Skeletal muscle tissue (tissue), 4 donors: Measurements from ENCODE around the gene CD83. TPM values are rescaled to one million over a fixed set of nuclear protein-coding genes. Genes with fewer than 3 reads are reported as not detected.

Experiments used
- H3K27ac ChIP-seq: one replicate; pipeline ENCODE4 v1.7.0; 2013; ENCODE audit warnings: mild to moderate bottlenecking, low read depth, low read length, inconsistent platforms
- H3K27me3 ChIP-seq, 3 donors: one replicate each; pipeline ENCODE4 v1.7.0; 2013; ENCODE audit warnings: low read length in 3 of 3; ENCODE audit not compliant: control insufficient read depth in 3 of 3, insufficient read depth in 3 of 3
- H3K36me3 ChIP-seq, 3 donors: one replicate each; pipeline ENCODE4 v1.7.0; 2013; ENCODE audit warnings: low read length in 3 of 3; ENCODE audit not compliant: control insufficient read depth in 3 of 3, insufficient read depth in 3 of 3
- H3K4me1 ChIP-seq, 3 donors: one replicate each; pipeline ENCODE4 v1.7.0; 2013; ENCODE audit warnings: low read length in 3 of 3, mild to moderate bottlenecking in 3 of 3; ENCODE audit not compliant: control insufficient read depth in 3 of 3, insufficient read depth in 3 of 3
- H3K4me3 ChIP-seq, 3 donors: one replicate each; pipeline ENCODE4 v1.7.0; 2013; ENCODE audit warnings: low read length in 3 of 3
- H3K9ac ChIP-seq, 3 donors: one replicate each; pipeline ENCODE4 v1.7.0; 2013; ENCODE audit warnings: low read length in 3 of 3, mild to moderate bottlenecking in 3 of 3, moderate library complexity in 2 of 3, low read depth in 1 of 3
- H3K9me3 ChIP-seq, 3 donors: one replicate each; pipeline ENCODE4 v1.7.0; 2013; ENCODE audit warnings: low read length in 3 of 3; ENCODE audit not compliant: control insufficient read depth in 3 of 3
- total RNA-seq: library from RNA; depleted of rRNA; stranded (reverse); fragments of >200 nt; gene quantifications from one replicate; pipeline ENCODE4 v1.2.3, GENCODE V29; 2014
- donor health status: Osteomylitis.

Gene CD83
- total RNA-seq, 1 donor from 2014 or later: 13.6 TPM

GRCh38 chr6:14120546-14120945, 3.0 kb downstream of the CD83 start:
- peaks cover 5 to 11% (median 6%) of the 10 kb centered on the region in 3 donors for H3K4me1 ChIP-seq
- no peak overlapping the region for H3K27ac ChIP-seq

GRCh38 chr6:14121936-14122344, 4.4 kb downstream of the CD83 start:
- H3K9me3 ChIP-seq: no peaks in the 10 kb centered on the region
- H3K4me3 ChIP-seq: no peak overlapping the region
- H3K27ac ChIP-seq: no peak overlapping the region
- H3K4me1 ChIP-seq: peaks cover 5 to 11% (median 6%) of the 10 kb centered on the region in 3 donors
- H3K36me3 ChIP-seq: no peaks in the 10 kb centered on the region
- H3K27me3 ChIP-seq: peaks cover 0 to 4% (median 0%) of the 10 kb centered on the region in 3 donors
- H3K9ac ChIP-seq: no peak overlapping the region

More at GRCh38 chr6:14120546-14120945, 3.0 kb downstream of the CD83 start:
- no peak overlapping the region for H3K9ac ChIP-seq
- no peaks in the 10 kb centered on the region for H3K36me3 ChIP-seq
- peaks cover 0 to 4% (median 0%) of the 10 kb centered on the region in 3 donors for H3K27me3 ChIP-seq
- no peaks in the 10 kb centered on the region for H3K9me3 ChIP-seq
- H3K4me3 ChIP-seq: no peak overlapping the region

- Histone ChIP-seq H3K4me1 (peaks cover 0 to 3% (median 0%) of the 10 kb centered on the region in 3 donors), H3K27me3 (peaks cover 0 to under 1% (median 0%) of the 10 kb centered on the region in 3 donors), H3K27ac (peak overlapping the region; percentile 44), H3K9me3 (no peaks in the 10 kb centered on the region), H3K9ac (peak overlapping the region in 1 of 3 donors; percentile 14), H3K36me3 (no peaks in the 10 kb centered on the region), H3K4me3 (no peak overlapping the region)
Measured at GRCh38 chr6:14123386-14124111, 6.0 kb downstream of the CD83 start.

GRCh38 chr6:14125346-14125745, 7.8 kb downstream of the CD83 start:
- Histone ChIP-seq H3K27ac (no peak overlapping the region), H3K36me3 (no peaks in the 10 kb centered on the region), H3K9ac (no peak overlapping the region), H3K27me3 (no peaks in the 10 kb centered on the region), H3K4me3 (no peak overlapping the region), H3K4me1 (peaks cover 0 to 4% (median 2%) of the 10 kb centered on the region in 3 donors), H3K9me3 (no peaks in the 10 kb centered on the region)

DNA sequence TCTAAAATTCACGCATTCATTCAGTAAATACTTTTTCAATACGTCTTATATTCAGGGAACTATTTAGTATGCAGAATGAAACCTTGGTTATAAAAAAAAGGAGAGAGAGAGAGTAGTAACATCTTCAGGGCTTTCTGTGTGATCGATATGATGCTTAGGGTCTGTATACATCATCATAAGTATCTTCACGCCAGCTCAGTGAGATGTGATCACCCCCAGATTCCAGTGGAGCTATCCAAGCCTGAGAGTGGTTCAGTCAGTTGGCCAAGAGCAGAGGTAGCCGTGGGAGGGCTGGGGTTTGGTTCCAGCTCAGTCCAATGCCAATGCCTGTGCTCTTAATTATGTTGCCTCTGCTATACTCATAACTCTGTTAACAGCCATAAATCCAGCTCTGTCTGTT, 8.6 kb downstream of the CD83 start:
- H3K27ac ChIP-seq: no peak overlapping the region
- H3K4me1 ChIP-seq: peaks cover 0 to 4% (median 2%) of the 10 kb centered on the region in 3 donors
- H3K27me3 ChIP-seq: no peaks in the 10 kb centered on the region
- no peak overlapping the region for H3K9ac ChIP-seq
- no peaks in the 10 kb centered on the region for H3K36me3 ChIP-seq
- H3K4me3 ChIP-seq: no peak overlapping the region
- H3K9me3 ChIP-seq: no peaks in the 10 kb centered on the region

DNA sequence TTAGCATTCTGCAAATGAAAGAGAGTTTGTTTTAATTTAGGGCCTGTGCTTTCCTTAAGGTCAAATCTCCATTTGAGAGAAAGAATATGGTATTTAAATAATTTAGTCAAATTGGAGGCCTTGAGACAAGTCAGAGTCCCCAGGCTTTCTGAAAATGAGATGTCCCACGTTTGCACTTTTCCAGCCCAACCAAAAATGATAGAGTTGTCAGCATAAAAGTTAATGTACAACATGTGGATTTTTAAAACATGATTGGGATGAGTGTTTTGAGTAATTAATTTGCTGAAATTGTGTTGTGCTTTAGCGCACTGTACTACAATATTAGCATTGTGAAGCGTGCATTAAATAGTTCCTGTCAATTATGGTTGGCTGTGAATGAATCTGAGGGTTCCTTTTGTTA, 10.0 kb downstream of the CD83 start:
- H3K9me3 ChIP-seq: no peaks in the 10 kb centered on the region
- H3K4me1 ChIP-seq: peaks cover 0 to 4% (median 2%) of the 10 kb centered on the region in 3 donors
- H3K9ac ChIP-seq: no peak overlapping the region
- H3K27ac ChIP-seq: no peak overlapping the region
- H3K36me3 ChIP-seq: no peaks in the 10 kb centered on the region
- H3K4me3 ChIP-seq: no peak overlapping the region
- H3K27me3 ChIP-seq: no peaks in the 10 kb centered on the region

- no peak overlapping the region for H3K4me3 ChIP-seq
- H3K27me3 ChIP-seq: no peaks in the 10 kb centered on the region
- no peak overlapping the region for H3K27ac ChIP-seq
- H3K9me3 ChIP-seq: no peaks in the 10 kb centered on the region
- H3K36me3 ChIP-seq: no peaks in the 10 kb centered on the region
- peaks cover 0 to 4% (median 2%) of the 10 kb centered on the region in 3 donors for H3K4me1 ChIP-seq
- H3K9ac ChIP-seq: no peak overlapping the region
Measured at GRCh38 chr6:14128012-14128411, 10.4 kb downstream of the CD83 start.

DNA sequence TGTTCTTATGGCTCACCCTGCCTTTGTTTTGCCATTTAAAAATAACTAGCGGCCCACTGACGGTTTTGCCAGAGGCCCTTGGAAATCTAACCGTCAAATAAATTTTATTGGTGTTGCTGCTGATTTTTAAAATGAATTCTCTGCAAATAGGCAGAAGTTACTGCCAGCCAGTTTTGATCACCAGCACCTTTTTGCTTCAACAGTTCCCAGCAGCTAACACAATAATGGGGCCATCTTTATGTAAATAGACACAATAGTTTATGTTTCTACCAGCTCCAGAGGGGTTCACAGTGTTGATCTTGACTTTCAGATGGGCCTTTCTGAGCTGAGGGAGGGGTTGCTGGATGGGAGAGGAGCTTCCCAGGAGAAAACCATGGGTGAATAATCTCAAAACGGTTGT, 11.2 kb downstream of the CD83 start:
- Histone ChIP-seq H3K4me1 (peaks cover 0 to 4% (median 2%) of the 10 kb centered on the region in 3 donors), H3K36me3 (no peaks in the 10 kb centered on the region), H3K27me3 (no peaks in the 10 kb centered on the region), H3K4me3 (no peak overlapping the region), H3K9me3 (no peaks in the 10 kb centered on the region), H3K27ac (no peak overlapping the region), H3K9ac (no peak overlapping the region)

DNA sequence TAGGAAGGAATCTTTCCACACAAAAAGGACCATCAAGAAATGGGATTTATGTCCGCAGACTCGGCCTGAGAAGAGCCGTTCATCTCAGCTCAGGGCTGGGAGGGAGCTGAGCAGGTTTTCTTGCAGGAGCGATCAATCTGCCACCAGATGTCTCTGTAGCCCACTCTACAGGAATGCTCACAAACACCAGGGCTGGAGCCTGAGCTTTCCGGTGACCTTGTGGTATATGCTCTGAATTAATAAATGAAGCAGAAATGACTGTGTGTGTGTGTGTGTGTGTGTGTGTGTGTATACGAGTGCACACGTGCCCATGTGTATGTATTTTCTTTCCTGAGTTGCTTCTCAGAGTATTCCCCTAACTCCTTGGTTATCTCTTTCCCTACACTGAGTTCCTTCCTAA, 12.0 kb downstream of the CD83 start:
- Histone ChIP-seq H3K27me3 (no peaks in the 10 kb centered on the region), H3K4me1 (peaks cover 0 to 4% (median 2%) of the 10 kb centered on the region in 3 donors), H3K27ac (no peak overlapping the region), H3K36me3 (no peaks in the 10 kb centered on the region), H3K4me3 (no peak overlapping the region), H3K9ac (no peak overlapping the region), H3K9me3 (no peaks in the 10 kb centered on the region)

GRCh38 chr6:14130435-14131075, 13.0 kb downstream of the CD83 start:
- peaks cover 0 to 4% (median 2%) of the 10 kb centered on the region in 3 donors for H3K4me1 ChIP-seq
- peaks cover 0 to 3% (median 0%) of the 10 kb centered on the region in 3 donors for H3K36me3 ChIP-seq
- no peak overlapping the region for H3K9ac ChIP-seq
- H3K27me3 ChIP-seq: peaks cover 0 to 4% (median 0%) of the 10 kb centered on the region in 3 donors
- H3K27ac ChIP-seq: no peak overlapping the region
- no peak overlapping the region for H3K4me3 ChIP-seq
- no peaks in the 10 kb centered on the region for H3K9me3 ChIP-seq
